HG03571 (cell line): ENCODE measurements around the gene GFER.
A peak's percentile ranks its signal among the peaks of the same experiment; 100 is the strongest.

Experiments
- ATAC-seq: cut with Tn5 transposase; IDR thresholded peaks from one replicate; pipeline ENCODE4 v1.9.1; 2021; ENCODE audit not compliant: unreplicated experiment

Gene GFER

GRCh38 chr16:1990351-1991134, 6.5 kb downstream of the GFER start:
- ATAC-seq: no peak

- ATAC-seq: peak; percentile 36
Measured at GRCh38 chr16:1991135-1991551, 7.2 kb downstream of the GFER start.

GRCh38 chr16:1991588-1991947, 7.6 kb downstream of the GFER start:
- ATAC-seq: no peak

GRCh38 chr16:1991948-1992703, 8.1 kb downstream of the GFER start:
- peak; percentile 38 for ATAC-seq

GRCh38 chr16:1992704-1993317, 8.8 kb downstream of the GFER start:
- no peak for ATAC-seq

- no peak for ATAC-seq
Measured at GRCh38 chr16:1993731-1994131, 9.7 kb downstream of the GFER start.

- no peak for ATAC-seq
Measured at GRCh38 chr16:1997494-1998359, 13.7 kb downstream of the GFER start.

- no peak for ATAC-seq
Measured at GRCh38 chr16:1998360-1998835, 14.4 kb downstream of the GFER start.

GRCh38 chr16:1998852-1999801, 15.1 kb downstream of the GFER start:
- ATAC-seq: no peak

- ATAC-seq: no peak
Measured at GRCh38 chr16:1999866-2000514, 16.0 kb downstream of the GFER start.

GRCh38 chr16:2001035-2001434, 17.0 kb downstream of the GFER start:
- no peak for ATAC-seq

- ATAC-seq: no peak
Measured at GRCh38 chr16:2001456-2002355, 17.7 kb downstream of the GFER start.

- ATAC-seq: no peak
Measured at GRCh38 chr16:2002406-2003230, 18.6 kb downstream of the GFER start.

GRCh38 chr16:2003231-2003826, 19.3 kb downstream of the GFER start:
- ATAC-seq: no peak

- peak; percentile 48 for ATAC-seq
Measured at GRCh38 chr16:2003827-2004641, 20.0 kb downstream of the GFER start.
